ENCODE results near the gene FHIP1B. TPM values are rescaled to one million over a fixed set of nuclear protein-coding genes. Genes with fewer than 3 reads are reported as not detected.

Gene FHIP1B
- total RNA-seq, 2 donors from 2014 or later: 26.7 to 37.6 TPM

- Histone ChIP-seq H3K36me3 (peaks cover 17% of the 10 kb centered on the region), H3K27ac (no peak overlapping the region), H3K4me1 (no peaks in the 10 kb centered on the region), H3K4me3 (no peak overlapping the region), H3K9me3 (no peaks in the 10 kb centered on the region), H3K27me3 (no peaks in the 10 kb centered on the region)
- no peak for TF ChIP-seq CTCF (IDR thresholded peaks at IDR 0.05)
- DNase-seq (ENCODE audit: low spot score): no peak
Measured at GRCh38 chr11:6204706-6205105, 29.7 kb downstream of the FHIP1B start.

DNA sequence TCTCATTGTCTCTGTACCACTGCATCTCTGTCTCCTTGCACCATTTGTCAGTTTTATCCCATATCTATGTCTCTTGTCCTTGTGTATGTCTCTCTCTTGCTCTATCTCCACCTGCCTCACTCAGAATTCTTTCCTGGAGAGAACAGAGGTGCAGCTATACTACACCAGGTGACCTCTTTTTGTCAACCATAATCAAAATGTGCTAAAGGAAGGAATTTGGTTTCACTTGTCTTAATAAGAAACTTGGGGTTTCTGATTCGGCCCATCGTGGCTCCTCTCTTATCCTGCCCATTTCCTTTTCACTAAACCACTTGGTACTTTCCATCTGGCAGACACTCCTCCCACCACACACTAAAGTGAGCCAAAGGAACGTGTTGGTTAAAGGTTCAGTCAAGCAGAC is 31.1 kb downstream of the FHIP1B start:
- TF ChIP-seq CTCF (IDR thresholded peaks at IDR 0.05): no peak
- Histone ChIP-seq H3K9me3 (no peaks in the 10 kb centered on the region), H3K36me3 (peaks cover 15% of the 10 kb centered on the region), H3K4me1 (no peaks in the 10 kb centered on the region), H3K4me3 (no peak overlapping the region), H3K27me3 (no peaks in the 10 kb centered on the region), H3K27ac (no peak overlapping the region)
- no peak for DNase-seq (ENCODE audit: low spot score)

DNA sequence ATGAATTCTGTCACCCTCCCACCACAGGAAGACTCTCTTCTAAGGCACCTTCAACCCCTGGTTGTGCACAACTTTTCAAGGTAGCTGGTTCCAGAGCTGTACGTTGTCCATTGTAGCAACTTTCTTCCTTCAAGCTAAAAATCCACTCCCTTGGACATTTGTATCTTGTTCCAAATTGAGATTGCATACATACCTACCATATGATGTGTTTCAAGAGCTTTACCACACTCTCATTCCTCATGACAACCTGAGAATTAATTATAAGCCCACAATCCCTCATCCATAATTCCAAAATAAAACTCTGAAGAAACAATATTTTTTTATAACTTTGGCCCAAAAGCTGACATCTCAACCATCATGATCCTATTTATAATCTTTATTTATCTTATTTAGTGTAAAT is 32.4 kb downstream of the FHIP1B start:
- Histone ChIP-seq H3K4me1 (no peaks in the 10 kb centered on the region), H3K27me3 (no peaks in the 10 kb centered on the region), H3K27ac (no peak overlapping the region), H3K4me3 (no peak overlapping the region), H3K9me3 (no peaks in the 10 kb centered on the region), H3K36me3 (peaks cover 15% of the 10 kb centered on the region)
- no peak for TF ChIP-seq CTCF (IDR thresholded peaks at IDR 0.05)
- DNase-seq (ENCODE audit: low spot score): no peak

DNA sequence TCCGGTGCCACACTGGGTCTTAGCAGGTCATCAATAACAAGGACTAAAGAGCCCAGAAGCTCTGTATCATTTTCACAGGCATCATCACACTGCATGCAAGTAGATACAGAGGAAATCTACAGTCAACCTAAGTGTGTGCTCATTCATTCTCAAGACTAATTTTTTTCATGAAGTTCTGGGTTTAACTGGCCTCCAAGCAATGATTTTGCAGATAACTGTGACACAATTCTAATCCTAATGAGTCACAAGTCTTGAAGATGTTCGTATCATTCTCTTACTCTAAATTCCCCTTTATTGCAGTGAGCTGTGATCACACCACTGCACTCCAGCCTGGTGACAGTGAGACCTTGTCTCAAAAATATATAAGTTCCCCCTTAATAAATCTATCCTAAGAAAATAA is 33.0 kb downstream of the FHIP1B start:
- H3K27ac ChIP-seq: no peak overlapping the region
- no peaks in the 10 kb centered on the region for H3K4me1 ChIP-seq
- TF ChIP-seq CTCF (IDR thresholded peaks at IDR 0.05): no peak
- H3K9me3 ChIP-seq: no peaks in the 10 kb centered on the region
- no peak for DNase-seq (ENCODE audit: low spot score)
- peaks cover 13% of the 10 kb centered on the region for H3K36me3 ChIP-seq
- no peak overlapping the region for H3K4me3 ChIP-seq
- H3K27me3 ChIP-seq: no peaks in the 10 kb centered on the region

GRCh38 chr11:6200975-6201374 is 33.5 kb downstream of the FHIP1B start:
- no peak overlapping the region for H3K4me3 ChIP-seq
- no peaks in the 10 kb centered on the region for H3K27me3 ChIP-seq
- H3K9me3 ChIP-seq: no peaks in the 10 kb centered on the region
- no peak overlapping the region for H3K27ac ChIP-seq
- H3K4me1 ChIP-seq: no peaks in the 10 kb centered on the region
- peak; percentile 71 for DNase-seq (ENCODE audit: low spot score)
- no peak for TF ChIP-seq CTCF (IDR thresholded peaks at IDR 0.05)
- H3K36me3 ChIP-seq: peaks cover 10% of the 10 kb centered on the region

DNA sequence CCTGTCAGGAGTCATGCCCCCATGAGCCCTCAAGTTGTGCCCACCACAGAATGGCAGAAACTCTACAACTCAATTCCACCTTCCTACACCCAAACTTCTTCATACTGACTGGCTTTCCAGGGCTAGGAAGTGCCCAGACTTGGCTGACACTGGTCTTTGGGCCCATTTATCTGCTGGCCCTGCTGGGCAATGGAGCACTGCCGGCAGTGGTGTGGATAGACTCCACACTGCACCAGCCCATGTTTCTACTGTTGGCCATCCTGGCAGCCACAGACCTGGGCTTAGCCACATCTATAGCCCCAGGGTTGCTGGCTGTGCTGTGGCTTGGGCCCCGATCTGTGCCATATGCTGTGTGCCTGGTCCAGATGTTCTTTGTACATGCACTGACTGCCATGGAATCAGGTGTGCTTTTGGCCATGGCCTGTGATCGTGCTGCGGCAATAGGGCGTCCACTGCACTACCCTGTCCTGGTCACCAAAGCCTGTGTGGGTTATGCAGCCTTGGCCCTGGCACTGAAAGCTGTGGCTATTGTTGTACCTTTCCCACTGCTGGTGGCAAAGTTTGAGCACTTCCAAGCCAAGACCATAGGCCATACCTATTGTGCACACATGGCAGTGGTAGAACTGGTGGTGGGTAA is 35.1 kb downstream of the FHIP1B start, which contains the start of gene OR52W1:
Gene OR52W1 (plus strand): TSS at position 51 of the 637 bp plus-strand sequence. CDS start 0 bp downstream, at position 51.
- no peaks in the 10 kb centered on the region for H3K27me3 ChIP-seq
- no peaks in the 10 kb centered on the region for H3K4me1 ChIP-seq
- no peak for DNase-seq (ENCODE audit: low spot score)
- no peaks in the 10 kb centered on the region for H3K9me3 ChIP-seq
- H3K27ac ChIP-seq: no peak within 1 kb of the TSS
- no peak within 1 kb of the TSS for H3K4me3 ChIP-seq
- no peak for TF ChIP-seq CTCF (IDR thresholded peaks at IDR 0.05)
- H3K36me3 ChIP-seq: no peaks in the 10 kb centered on the region
